H1 (cell line): ENCODE data around the gene DOK1. TPM values are rescaled to one million over a fixed set of nuclear protein-coding genes. Genes with fewer than 3 reads are reported as not detected.

Experiments used
- CTCF ChIA-PET: fragments of 300-600 bp; sonication (Branson Sonifier 250); formaldehyde crosslinking; loops from one replicate; lab custom pipeline; 2021; ENCODE audit not compliant: partially characterized antibody; lab: Charles Lee
- POLR2A ChIA-PET: fragments of 300-600 bp; sonication (Branson Sonifier 250); formaldehyde crosslinking; loops from one replicate; lab custom pipeline; 2021; ENCODE audit warnings: inconsistent platforms; ENCODE audit not compliant: partially characterized antibody; lab: Charles Lee
- DNase-seq, 2 experiments: peaks; one replicate each; pipeline versions ENCODE4 v3.0.0 to v3.0.0-alpha.2; 2010 to 2022; ENCODE audit warnings: low spot score in 2 of 2, low read depth in 1 of 2, mixed read lengths in 1 of 2
- FAIRE-seq: peaks from 2 replicates; lab custom pipeline; 2011; peaks lifted over from hg19 to GRCh38; lab: Jason Lieb, UNC
- H2AFZ ChIP-seq: 2 replicates; pipeline ENCODE4 v1.8.1; 2012; ENCODE audit warnings: low read length, inconsistent platforms
- H2AK5ac ChIP-seq: 2 replicates; pipeline ENCODE4 v1.6.1; 2013; ENCODE audit warnings: low read depth, low read length
- H2BK120ac ChIP-seq: replicated peaks from 2 replicates; pipeline ENCODE3; 2013; ENCODE audit warnings: low read depth, low read length, inconsistent platforms
- H2BK12ac ChIP-seq: 2 replicates; pipeline ENCODE4 v1.6.1; 2013; ENCODE audit warnings: low read depth, low read length
- H2BK15ac ChIP-seq: 2 replicates; pipeline ENCODE4 v1.6.1; 2013; ENCODE audit warnings: low read length
- H2BK20ac ChIP-seq: 2 replicates; pipeline ENCODE4 v1.6.1; 2013; ENCODE audit warnings: low read length
- H2BK5ac ChIP-seq: 2 replicates; pipeline ENCODE4 v1.6.1; 2013; ENCODE audit warnings: low read depth, low read length
- H3K14ac ChIP-seq: 2 replicates; pipeline ENCODE4 v1.6.1; 2013; ENCODE audit warnings: inconsistent platforms; ENCODE audit not compliant: insufficient read length
- H3K18ac ChIP-seq: 2 replicates; pipeline ENCODE4 v1.6.1; 2013; ENCODE audit warnings: low read length; ENCODE audit errors: extremely low read depth
- H3K23ac ChIP-seq: 2 replicates; pipeline ENCODE4 v1.6.1; 2013; ENCODE audit warnings: inconsistent platforms; ENCODE audit not compliant: insufficient read length
- H3K23me2 ChIP-seq: 2 replicates; pipeline ENCODE4 v1.6.1; 2013; ENCODE audit warnings: low read depth, low read length
- H3K27ac ChIP-seq: 2 replicates; pipeline ENCODE4 v1.6.1; 2011; ENCODE audit warnings: low read depth, low read length, inconsistent platforms
- H3K27me3 ChIP-seq, 4 experiments: replicated peaks in 1 of 4; 1 replicate in 1 of 4; 2 replicates in 3 of 4; pipeline versions ENCODE4 v1.6.1 to v1.8.1; 2011 to 2013; ENCODE audit warnings: low read length in 3 of 4, mild to moderate bottlenecking in 3 of 4, inconsistent platforms in 2 of 4, mixed read lengths in 2 of 4, moderate library complexity in 1 of 4; ENCODE audit not compliant: control insufficient read depth in 3 of 4, insufficient read depth in 3 of 4; ENCODE audit errors: extremely low read depth in 1 of 4
- H3K36me3 ChIP-seq, 4 experiments: 2 replicates each; pipeline versions ENCODE4 v1.6.1 to v1.8.1; 2011 to 2013; ENCODE audit warnings: mild to moderate bottlenecking in 4 of 4, low read length in 3 of 4, moderate library complexity in 2 of 4, control low read depth in 1 of 4, inconsistent platforms in 1 of 4; ENCODE audit not compliant: insufficient read depth in 4 of 4, control insufficient read depth in 2 of 4
- H3K4ac ChIP-seq: replicated peaks from 2 replicates; pipeline ENCODE3; 2013; ENCODE audit warnings: low read length, low read depth, mixed read lengths, inconsistent platforms; ENCODE audit not compliant: insufficient read length
- H3K4me1 ChIP-seq, 4 experiments: replicated peaks in 1 of 4; 1 replicate in 1 of 4; 2 replicates in 3 of 4; pipeline versions ENCODE4 v1.6.1 to v1.8.1; 2011 to 2013; ENCODE audit warnings: low read length in 3 of 4, inconsistent platforms in 2 of 4, mixed read lengths in 1 of 4; ENCODE audit not compliant: insufficient read depth in 4 of 4, control insufficient read depth in 3 of 4
- H3K4me2 ChIP-seq, 2 experiments: 2 replicates each; pipeline versions ENCODE4 v1.6.1 to v1.8.1; 2011 to 2013; ENCODE audit warnings: low read depth in 2 of 2, low read length in 2 of 2, control low read depth in 1 of 2, inconsistent platforms in 1 of 2, mild to moderate bottlenecking in 1 of 2; ENCODE audit not compliant: insufficient read depth in 1 of 2
- H3K4me3 ChIP-seq, 4 experiments: fragments of 200-600, 300-600 bp in 1 of 4; sonication (generic), shearing (Covaris generic), sonication (Bioruptor Twin) in 1 of 4; 2 replicates each; pipeline versions ENCODE4 v1.5.1 to v1.8.1; 2011 to 2016; ENCODE audit warnings: low read length in 4 of 4, low read depth in 3 of 4, control low read depth in 2 of 4, inconsistent platforms in 2 of 4, mild to moderate bottlenecking in 2 of 4, mixed read lengths in 1 of 4, moderate library complexity in 1 of 4; ENCODE audit not compliant: insufficient read depth in 2 of 4; ENCODE audit errors: extremely low read depth in 1 of 4
- H3K56ac ChIP-seq: replicated peaks from 2 replicates; pipeline ENCODE3; 2013; ENCODE audit warnings: low read depth, mild to moderate bottlenecking, mixed read lengths, low read length, inconsistent platforms; ENCODE audit not compliant: insufficient read length
- H3K79me1 ChIP-seq: 2 replicates; pipeline ENCODE4 v1.6.1; 2013; ENCODE audit warnings: low read depth, low read length, control low read depth
- H3K79me2 ChIP-seq, 2 experiments: 2 replicates each; pipeline versions ENCODE4 v1.6.1 to v1.8.1; 2012 to 2013; ENCODE audit warnings: low read length in 2 of 2, mild to moderate bottlenecking in 2 of 2, inconsistent platforms in 1 of 2; ENCODE audit not compliant: insufficient read depth in 2 of 2, control insufficient read depth in 1 of 2
- H3K9ac ChIP-seq, 4 experiments: replicated peaks in 1 of 4; 1 replicate in 1 of 4; 2 replicates in 3 of 4; pipeline versions ENCODE4 v1.6.1 to v1.8.1; 2011 to 2013; ENCODE audit warnings: low read depth in 3 of 4, low read length in 3 of 4, control low read depth in 2 of 4, mild to moderate bottlenecking in 2 of 4, moderate library complexity in 2 of 4, inconsistent platforms in 1 of 4; ENCODE audit errors: extremely low read depth in 1 of 4
- H3K9me3 ChIP-seq, 2 experiments: 2 replicates each; pipeline versions ENCODE4 v1.6.1 to v1.8.1; 2012 to 2013; ENCODE audit warnings: mild to moderate bottlenecking in 2 of 2, moderate library complexity in 2 of 2, control low read depth in 1 of 2, inconsistent platforms in 1 of 2, low read depth in 1 of 2, low read length in 1 of 2, mixed read lengths in 1 of 2; ENCODE audit not compliant: insufficient read depth in 2 of 2
- H4K20me1 ChIP-seq, 2 experiments: replicated peaks in 1 of 2; 2 replicates each; pipeline versions ENCODE3 to v1.8.1; 2011 to 2013; ENCODE audit warnings: inconsistent platforms in 2 of 2, low read length in 2 of 2, mild to moderate bottlenecking in 1 of 2; ENCODE audit not compliant: insufficient read depth in 2 of 2, control insufficient read depth in 1 of 2
- H4K5ac ChIP-seq: 2 replicates; pipeline ENCODE4 v1.6.1; 2013; ENCODE audit warnings: low read length, low read depth, mixed read lengths, inconsistent platforms; ENCODE audit not compliant: insufficient read length
- H4K8ac ChIP-seq: 2 replicates; pipeline ENCODE4 v1.8.0; 2013; ENCODE audit warnings: mild to moderate bottlenecking, moderate library complexity, low read length, inconsistent platforms; ENCODE audit not compliant: insufficient read depth; ENCODE audit errors: extremely low read depth
- H4K91ac ChIP-seq: replicated peaks from 2 replicates; pipeline ENCODE3; 2013; ENCODE audit warnings: low read length, mixed read lengths, inconsistent platforms; ENCODE audit not compliant: insufficient read length
- CHD1 ChIP-seq: IDR thresholded peaks from 2 replicates; pipeline ENCODE4 v1.6.1; 2012; ENCODE audit warnings: low read depth, low read length, improper control_type of control experiment
- CTBP2 ChIP-seq: IDR thresholded peaks from 2 replicates; pipeline ENCODE4 v1.7.0; 2011; ENCODE audit warnings: borderline replicate concordance, mild to moderate bottlenecking, moderate library complexity, mixed read lengths, low read length; ENCODE audit not compliant: insufficient read depth, insufficient read length
- CTCF ChIP-seq, 3 experiments: IDR thresholded peaks; 1 replicate in 2 of 3; 2 replicates in 1 of 3; pipeline versions ENCODE4 v1.5.1 to v1.6.1; 2011; ENCODE audit warnings: low read length in 3 of 3, mild to moderate bottlenecking in 3 of 3, inconsistent platforms in 2 of 3, low read depth in 1 of 3, moderate library complexity in 1 of 3; ENCODE audit not compliant: insufficient read depth in 1 of 3; ENCODE audit errors: control extremely low read depth in 1 of 3
- EGR1 ChIP-seq: IDR thresholded peaks from 2 replicates; pipeline ENCODE4 v1.6.1; 2011; ENCODE audit warnings: low read depth, low read length, borderline replicate concordance
- GTF2F1 ChIP-seq: IDR thresholded peaks from 2 replicates; pipeline ENCODE4 v1.6.1; 2012; ENCODE audit warnings: low read depth, low read length, improper control_type of control experiment, borderline replicate concordance
- JUND ChIP-seq: IDR thresholded peaks from 2 replicates; pipeline ENCODE4 v1.6.1; 2011; ENCODE audit warnings: mild to moderate bottlenecking, improper control_type of control experiment, low read length
- POLR2A ChIP-seq, 2 experiments: IDR thresholded peaks; 1 replicate in 1 of 2; 2 replicates in 1 of 2; pipeline ENCODE4 v1.6.1; 2011; ENCODE audit warnings: low read depth in 2 of 2, low read length in 2 of 2, mild to moderate bottlenecking in 2 of 2; ENCODE audit errors: control extremely low read depth in 1 of 2
- RAD21 ChIP-seq, 2 experiments: IDR thresholded peaks in 1 of 2; conservative IDR thresholded peaks in 1 of 2; 2 replicates each; pipeline ENCODE4 v1.6.1; 2011; ENCODE audit warnings: low read depth in 2 of 2, low read length in 2 of 2, improper control_type of control experiment in 1 of 2, inconsistent platforms in 1 of 2, mild to moderate bottlenecking in 1 of 2, moderate library complexity in 1 of 2
- RNF2 ChIP-seq: fragments of 200-900, 300-1000 bp; sonication (generic); IDR thresholded peaks from 2 replicates; pipeline ENCODE4 v1.7.1; 2016; ENCODE audit warnings: borderline replicate concordance, low read depth, mild to moderate bottlenecking, antibody characterized with exemption, low read length; ENCODE audit not compliant: poor library complexity, severe bottlenecking; ENCODE audit errors: missing control alignments
- SIRT6 ChIP-seq: IDR thresholded peaks from one replicate; pipeline ENCODE4 v1.7.1; 2012; ENCODE audit warnings: low read length, inconsistent platforms
- SIX5 ChIP-seq: IDR thresholded peaks from 2 replicates; pipeline ENCODE4 v1.6.1; 2011; ENCODE audit warnings: mild to moderate bottlenecking, low read depth, low read length
- SUZ12 ChIP-seq: fragments of 200-600 bp; sonication (generic); IDR thresholded peaks from 2 replicates; pipeline ENCODE4 v1.6.1; 2012; ENCODE audit warnings: mild to moderate bottlenecking, inconsistent platforms, low read length, moderate library complexity, mixed read lengths
- polyA plus RNA-seq, 7 experiments: library from polyadenylated mRNA; depleted of rRNA in 3 of 7; stranded (reverse) in 5 of 7; unstranded in 2 of 7; fragments of >200 nt in 5 of 7; fragments of 200-250 nt in 2 of 7; gene quantifications; 1 replicate in 5 of 7; 2 replicates in 1 of 7; 4 replicates in 1 of 7; pipeline versions ENCODE4 v1.2.1 to v1.2.3, GENCODE V29; 2011 to 2013; ENCODE audit warnings: missing spikeins in 2 of 7, mixed read lengths in 2 of 7
- total RNA-seq: library from RNA; stranded (reverse); fragmentation: NEBNext Ultra II Directional; extraction: Animal tissue kit (Norgen Biotek cat#: 25700); gene quantifications from 2 replicates; pipeline ENCODE4 v1.2.1, GENCODE V29; 2021

The DOK1 gene
- total and polyA plus RNA-seq, 2 of the 8 experiments (the other 6 are each of a cell fraction or from before 2014, with no cell fraction given), result 11.0 to 14.3 TPM

- H3K4me3 ChIP-seq, result no peak overlapping the region
- H2BK20ac ChIP-seq, result no peak overlapping the region
- H2BK15ac ChIP-seq, result no peak overlapping the region
- no peak overlapping the region for H3K4ac ChIP-seq
- peaks cover 4 to 67% (median 44%) of the 10 kb centered on the region in 4 experiments for H3K27me3 ChIP-seq
- H2AFZ ChIP-seq, result no peak overlapping the region
- peaks cover 2 to 4% of the 10 kb centered on the region in 2 experiments for H4K20me1 ChIP-seq
- DNase-seq, result no peak
- no peak overlapping the region for H3K23ac ChIP-seq
- H2BK5ac ChIP-seq, result no peak overlapping the region
- ChIA-PET POLR2A (interaction anchor here (1.3 to 1.5 kb wide), 2 partner anchors 22 to 109 kb away, joined by 3 to 6 read pairs; partner anchors contain the start of genes AUP1 and HTRA2), CTCF (interaction anchor here (0.7 to 2.8 kb wide), 4 partner anchors 21 to 285 kb away, joined by 3 to 12 read pairs (median 4); no protein-coding TSS in a partner anchor)
- no peaks in the 10 kb centered on the region for H3K79me2 ChIP-seq
- H3K4me2 ChIP-seq, result no peak overlapping the region; a peak in 1 of 4 replicates
- no peak overlapping the region for H4K8ac ChIP-seq
- H2BK120ac ChIP-seq, result no peak overlapping the region
- H4K5ac ChIP-seq, result no peak overlapping the region
- no peak overlapping the region for H3K18ac ChIP-seq
- no peak overlapping the region for H4K91ac ChIP-seq
- no peaks in the 10 kb centered on the region for H3K9me3 ChIP-seq
- no peak overlapping the region for H2AK5ac ChIP-seq
- H3K36me3 ChIP-seq, result 0 out of 8 replicates have a peak, but pooled peaks cover 0 to 3% (median 0%) of the 10 kb centered on the region in 4 experiments
- no peak overlapping the region for H2BK12ac ChIP-seq
- no peak overlapping the region for H3K56ac ChIP-seq
- no peaks in the 10 kb centered on the region; the same call in 1 of the 2 replicates for H3K79me1 ChIP-seq
- H3K27ac ChIP-seq, result no peak overlapping the region
- peaks cover 27% of the 10 kb centered on the region for H3K23me2 ChIP-seq
- no peak overlapping the region for H3K14ac ChIP-seq
- no peak overlapping the region for H3K9ac ChIP-seq
- no peak for FAIRE-seq
- H3K4me1 ChIP-seq, result peaks cover 5 to 18% (median 10%) of the 10 kb centered on the region in 4 experiments
- TF ChIP-seq GTF2F1, result no peak
- no peak for TF ChIP-seq CTBP2
- TF ChIP-seq CHD1, result no peak
- no peak for TF ChIP-seq JUND
- TF ChIP-seq RAD21 (IDR thresholded peaks at IDR 0.05 in 1 of 2, conservative IDR thresholded peaks at IDR 0.05 in 1 of 2; ENCODE audit: low read depth in 2 of 2, low read length in 2 of 2), result no peak
- no peak for TF ChIP-seq SIRT6
- no peak for TF ChIP-seq SUZ12
- TF ChIP-seq EGR1, result no peak
- no peak for TF ChIP-seq RNF2
- no peak for TF ChIP-seq POLR2A (IDR thresholded peaks at IDR 0.05; ENCODE audit: control extremely low read depth in 1 of 2, low read depth in 2 of 2, low read length in 2 of 2)
- TF ChIP-seq CTCF (IDR thresholded peaks at IDR 0.05; ENCODE audit: control extremely low read depth in 1 of 3, insufficient read depth in 1 of 3, low read depth in 1 of 3, low read length in 3 of 3), result no peak
- no peak for TF ChIP-seq SIX5
Measured at GRCh38 chr2:74551530-74551929, 3.0 kb upstream of the DOK1 start.
